ENCODE results near the gene PTCH1.

PTCH1 gene

DNA sequence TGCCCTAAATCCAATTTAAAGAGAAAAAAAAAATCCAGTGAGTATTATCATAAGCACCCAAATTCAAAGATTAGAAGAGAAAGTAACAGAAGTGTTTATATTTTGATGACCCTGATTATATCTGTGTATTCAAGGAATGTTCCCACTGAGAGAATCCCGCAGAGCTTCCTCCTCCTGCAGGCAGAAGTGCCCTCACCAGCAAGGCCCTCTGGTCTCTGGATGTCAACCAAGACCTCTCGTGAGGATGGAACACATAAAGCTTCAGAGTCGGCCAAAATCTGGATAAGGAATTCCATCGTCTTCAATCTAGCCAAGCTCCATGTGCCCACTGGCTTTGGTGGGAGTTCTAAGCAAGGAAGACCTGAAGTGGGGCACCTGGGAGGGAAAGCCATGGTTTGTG is 18.1 kb downstream of the PTCH1 start:
- no peak for DNase-seq (ENCODE audit: low spot score)

DNA sequence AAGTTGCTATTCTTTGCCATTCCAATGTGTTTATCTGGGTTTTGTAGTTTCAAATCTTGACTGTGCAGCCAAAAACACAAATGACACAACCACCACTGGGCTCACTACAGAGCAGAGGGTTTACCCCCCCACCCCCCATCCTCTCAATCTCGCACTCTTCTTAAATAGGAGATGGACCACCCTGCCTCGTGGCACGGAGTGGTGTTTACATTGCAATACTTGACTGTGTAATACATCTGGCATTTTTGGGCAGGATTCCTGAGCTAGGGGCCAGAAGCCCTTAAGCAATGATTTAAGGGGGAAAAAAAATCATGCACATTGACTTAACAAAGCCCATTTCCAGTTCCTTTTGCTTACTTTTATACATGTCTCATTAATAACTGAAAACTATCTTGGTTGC is 19.0 kb downstream of the PTCH1 start:
- no peak for DNase-seq (ENCODE audit: low spot score)

DNA sequence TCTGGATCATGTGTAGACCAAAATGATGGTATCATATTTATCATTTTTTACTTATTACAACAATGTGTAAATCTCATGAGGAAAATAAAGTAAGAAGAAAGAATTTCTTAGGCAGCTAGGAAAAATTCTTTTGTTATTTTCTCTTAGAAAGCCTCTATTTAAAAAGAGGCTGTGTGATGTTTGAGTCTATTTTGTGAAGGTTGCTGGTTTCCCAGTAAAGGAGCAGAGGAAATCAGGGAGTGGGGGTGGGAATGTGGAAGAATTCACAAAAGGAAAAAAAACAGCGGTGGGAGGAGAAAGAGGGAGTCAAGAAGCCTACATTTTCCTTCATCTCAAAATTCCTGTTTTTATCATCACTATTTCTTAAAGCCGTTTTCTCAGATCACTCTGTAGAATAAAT is 20.1 kb downstream of the PTCH1 start:
- no peak for DNase-seq (ENCODE audit: low spot score)

DNA sequence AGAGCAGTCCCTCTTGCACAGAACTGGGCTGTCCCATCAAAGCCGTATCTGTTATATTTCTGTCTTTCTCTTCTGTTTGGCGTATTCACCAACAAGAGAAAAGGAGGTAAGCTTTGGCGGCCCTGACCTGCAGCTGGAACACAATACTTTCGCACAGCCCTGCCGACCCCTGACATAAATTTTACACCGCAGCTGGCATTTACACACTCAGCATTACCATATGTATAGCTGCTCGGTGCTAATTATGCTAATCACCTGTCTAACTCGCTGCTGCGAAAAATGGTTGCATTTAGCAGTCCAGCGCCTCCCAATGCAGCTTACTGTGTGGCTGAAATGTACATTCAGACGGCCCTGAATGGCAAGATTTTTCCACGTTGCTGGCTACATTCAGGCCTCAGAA is 20.8 kb downstream of the PTCH1 start:
- DNase-seq (ENCODE audit: low spot score), result no peak

DNA sequence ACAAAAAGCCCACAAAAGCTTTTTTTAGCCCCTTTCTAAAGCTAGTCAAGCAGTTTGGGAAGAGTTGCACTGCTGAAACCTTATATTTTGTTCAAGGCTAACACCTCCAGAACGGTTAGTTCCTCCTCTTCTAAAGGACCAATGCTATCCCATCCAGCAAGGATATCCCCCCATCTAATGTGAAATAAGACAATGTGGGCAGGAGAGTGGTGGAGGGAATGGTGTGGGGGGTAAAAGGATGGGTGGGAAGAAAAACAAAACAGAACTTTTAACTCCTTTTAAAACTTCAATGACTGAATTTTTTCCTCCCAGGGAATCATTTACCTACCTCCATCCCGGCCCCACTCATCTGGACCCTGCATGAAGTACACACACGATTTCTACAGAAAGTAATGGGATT is 21.2 kb downstream of the PTCH1 start:
- DNase-seq (ENCODE audit: low spot score), result no peak

DNA sequence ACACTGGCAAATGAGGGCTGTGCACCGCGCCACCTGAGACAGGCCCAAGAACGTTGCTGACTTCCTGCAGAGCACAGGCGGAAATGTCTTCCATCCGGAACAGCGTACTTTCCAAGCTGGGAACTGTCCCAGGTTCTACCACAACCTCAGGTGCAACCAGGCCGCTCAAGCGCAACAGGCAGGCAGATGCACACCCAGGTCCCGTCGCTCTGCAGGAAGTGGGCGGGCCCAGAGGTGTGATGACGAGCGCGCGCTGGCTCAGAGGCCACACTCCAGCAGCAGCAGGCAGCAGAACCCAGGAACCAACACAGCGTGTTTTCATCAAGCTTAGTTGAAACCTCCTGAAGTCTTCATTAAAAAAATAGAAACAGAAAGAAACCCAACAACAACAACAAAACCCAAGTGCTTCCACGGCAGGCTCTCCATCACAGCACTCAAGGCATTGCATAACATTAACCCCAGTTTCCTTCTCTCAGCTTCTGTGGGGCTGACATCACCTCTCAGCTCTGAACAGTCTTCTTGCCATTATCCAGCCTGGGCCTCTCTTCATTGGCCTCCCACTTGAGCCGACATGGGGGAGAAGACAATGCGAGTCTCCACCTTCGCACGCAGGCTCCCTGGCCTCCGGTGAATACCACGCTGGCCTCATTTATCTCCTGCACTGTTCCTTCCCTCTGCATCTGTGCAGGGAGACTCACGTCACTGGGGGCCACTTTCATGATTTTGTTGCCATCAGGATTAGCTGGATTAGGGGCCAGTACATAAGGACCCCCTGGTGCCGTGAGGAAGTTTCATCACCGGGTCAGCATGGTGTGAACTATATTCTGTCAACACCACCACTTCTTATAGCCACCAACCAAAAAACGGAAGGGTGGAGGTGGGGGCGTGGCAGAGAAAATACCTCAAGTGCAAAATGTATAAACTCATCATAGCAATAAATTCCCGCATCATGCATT is 22.1 kb downstream of the PTCH1 start:
- DNase-seq (ENCODE audit: low spot score), result peak; percentile 77

DNA sequence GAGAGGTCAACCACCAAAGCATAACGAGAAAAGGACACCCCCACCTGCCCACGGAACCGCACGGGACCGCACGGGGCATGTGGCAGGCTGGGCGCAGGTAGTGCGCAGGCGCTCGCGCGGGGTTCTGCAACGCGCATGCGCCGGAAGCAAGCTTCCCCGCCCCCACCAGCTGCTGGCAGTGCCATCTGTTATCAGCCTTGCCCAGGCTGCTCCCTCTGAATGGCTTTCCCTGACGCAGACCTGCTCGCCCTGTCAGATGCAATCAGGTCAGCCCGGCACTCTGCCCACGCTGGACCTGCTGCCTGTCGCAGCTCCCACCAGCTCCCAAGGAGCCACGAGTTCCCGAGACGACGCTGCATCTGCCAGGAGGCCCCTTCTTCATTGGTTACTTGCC is 22.8 kb downstream of the PTCH1 start:
- DNase-seq (ENCODE audit: low spot score), result peak; percentile 3

DNA sequence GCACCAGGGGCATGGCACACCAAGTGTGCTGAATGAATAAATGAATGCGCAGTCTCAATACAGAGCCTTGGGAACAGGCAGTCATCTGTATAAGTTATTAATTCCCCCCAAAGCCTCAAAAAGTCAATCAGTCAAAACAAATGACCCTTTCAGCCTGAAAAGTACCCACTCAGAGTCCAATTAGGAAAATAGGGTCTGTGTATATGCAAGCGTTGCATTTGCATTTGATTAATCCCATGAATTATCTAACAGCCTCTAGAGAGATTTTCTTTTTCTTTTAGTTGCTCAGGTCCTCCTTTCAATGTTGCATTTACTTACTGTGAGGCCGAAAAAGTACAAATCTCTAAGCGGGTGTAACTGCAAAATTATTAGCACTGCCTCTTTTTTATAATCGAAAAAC is 23.4 kb downstream of the PTCH1 start:
- DNase-seq (ENCODE audit: low spot score), result no peak

DNA sequence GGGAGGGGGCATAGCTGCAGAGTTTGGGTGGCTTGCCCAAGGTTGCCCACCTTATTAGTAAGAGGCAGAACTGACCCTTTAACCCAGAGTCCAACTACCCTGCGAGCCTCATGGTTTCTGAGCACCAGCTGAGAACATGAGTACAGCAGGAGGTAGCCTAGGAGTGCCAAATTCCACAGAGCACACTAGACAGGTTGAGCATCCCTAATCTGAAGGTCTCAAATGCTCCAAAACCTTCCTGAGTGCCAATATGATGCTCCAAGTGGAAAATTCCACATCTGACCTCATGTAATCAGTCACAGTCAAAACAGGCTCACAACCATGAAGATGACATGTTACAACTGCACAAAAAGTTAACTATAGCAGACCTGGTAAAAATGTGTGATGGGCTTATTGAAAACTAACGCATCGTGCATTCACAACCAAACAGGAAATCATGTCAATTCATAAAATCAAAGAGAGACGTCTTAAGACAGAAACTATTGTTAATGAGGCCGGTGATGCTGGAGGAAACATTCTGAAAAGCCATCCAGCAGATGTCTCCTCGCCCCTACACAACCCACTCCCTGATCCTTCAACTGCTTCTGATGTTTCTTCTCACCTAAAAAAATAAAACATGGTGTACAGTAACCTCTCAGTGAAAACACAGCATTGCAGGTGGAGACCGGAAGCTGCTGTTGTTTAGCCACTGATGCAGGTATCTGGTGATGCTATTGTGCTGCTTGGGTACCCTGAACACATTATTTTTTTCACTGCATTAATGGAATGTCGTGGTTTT is 25.0 kb downstream of the PTCH1 start:
- peak; percentile 9 for DNase-seq (ENCODE audit: low spot score)

DNA sequence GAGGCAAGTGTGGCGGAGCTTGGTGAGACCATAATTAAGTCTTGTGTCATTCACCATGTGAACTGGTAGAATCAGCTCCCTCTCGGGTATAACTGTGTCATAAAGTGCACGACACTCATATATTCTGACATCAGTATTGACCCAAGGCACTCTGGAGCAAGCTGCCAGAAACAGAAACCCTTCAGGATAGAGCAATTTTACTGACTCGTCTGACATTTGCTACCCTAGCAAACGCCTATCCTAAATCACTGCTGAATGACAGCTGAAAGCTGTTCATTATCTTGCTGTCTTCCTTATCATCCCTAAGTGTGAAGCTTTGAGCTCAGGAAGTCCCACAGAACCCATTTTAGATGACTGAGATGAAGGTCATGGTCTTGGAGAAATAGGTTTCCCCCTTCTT is 27.8 kb downstream of the PTCH1 start:
- no peak for DNase-seq (ENCODE audit: low spot score)

DNA sequence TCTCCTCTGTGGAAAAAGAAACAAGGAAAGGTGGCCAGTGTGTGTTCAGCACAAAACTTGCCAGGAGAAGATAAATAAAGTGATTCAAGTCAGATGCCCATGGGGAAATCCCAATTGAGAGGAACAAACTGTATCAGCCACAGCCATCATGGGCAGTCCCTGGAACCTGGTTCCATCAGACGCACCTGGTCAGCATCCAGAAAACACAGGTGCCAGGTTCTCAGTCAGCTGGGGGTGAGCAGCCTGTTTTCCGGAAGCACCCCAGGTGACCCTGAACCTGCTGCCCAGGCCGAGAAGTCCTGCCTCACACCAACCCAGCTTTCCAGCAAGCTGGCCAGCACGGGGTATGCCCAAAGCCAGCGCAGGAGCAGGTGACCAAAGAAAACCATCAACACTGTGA is 30.5 kb downstream of the PTCH1 start:
- DNase-seq (ENCODE audit: low spot score), result no peak

DNA sequence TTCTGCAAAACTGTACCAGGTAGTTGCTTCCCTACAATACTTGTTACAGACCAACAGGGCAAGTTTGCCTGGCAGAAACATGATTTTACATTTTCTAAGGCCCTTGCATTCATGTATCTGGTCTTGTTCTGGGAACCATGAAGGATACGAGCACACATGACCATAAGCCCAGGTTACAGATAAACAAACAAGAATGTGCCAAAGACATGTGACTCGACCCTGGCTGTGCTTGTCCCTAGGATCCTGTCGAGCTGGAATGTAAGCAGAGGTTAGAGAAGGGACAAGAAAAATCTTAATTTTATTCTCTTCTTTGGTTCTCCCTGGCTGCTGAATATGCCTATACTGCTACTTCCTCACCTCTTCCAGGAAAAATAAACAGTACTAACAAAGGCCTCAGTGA is 32.5 kb downstream of the PTCH1 start:
- DNase-seq (ENCODE audit: low spot score), result no peak

DNA sequence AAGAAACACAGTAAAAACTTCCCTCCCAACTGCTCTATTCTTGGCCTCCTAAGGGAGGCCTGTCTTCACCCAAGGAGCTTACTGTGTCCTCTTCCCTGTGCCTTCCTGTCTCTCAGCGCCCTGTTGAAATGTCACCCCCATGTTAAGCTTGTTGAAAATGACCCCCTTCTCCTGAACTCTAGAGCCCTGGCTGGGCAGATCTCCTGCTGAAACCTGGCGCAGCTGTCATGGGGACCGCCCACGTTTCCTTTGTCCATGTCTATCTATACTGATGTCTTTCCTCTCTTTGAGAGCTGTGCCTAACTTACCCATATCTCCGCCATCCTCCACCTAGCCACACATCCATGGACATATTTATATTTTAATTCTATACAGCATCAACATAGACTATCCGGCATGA is 33.3 kb downstream of the PTCH1 start:
- DNase-seq (ENCODE audit: low spot score), result no peak

DNA sequence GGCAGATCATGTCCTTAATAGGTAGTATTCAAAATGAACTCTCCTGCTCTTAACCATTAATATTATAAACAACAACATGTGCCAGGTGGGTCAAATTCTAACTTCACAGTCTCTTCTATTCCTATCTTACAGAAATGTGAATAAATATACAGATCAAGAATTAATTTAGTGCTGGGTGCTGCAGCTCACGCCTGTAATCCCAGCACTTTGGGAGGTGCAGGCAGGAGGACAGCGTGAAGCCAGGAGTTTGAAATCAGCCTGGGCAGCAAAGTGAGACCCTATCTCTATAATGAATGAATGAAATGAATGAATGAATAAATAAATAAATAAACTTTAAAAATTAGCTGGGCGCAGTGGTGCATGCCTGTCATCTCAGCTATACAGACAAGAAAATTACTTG is 34.1 kb downstream of the PTCH1 start:
- DNase-seq (ENCODE audit: low spot score), result no peak

DNA sequence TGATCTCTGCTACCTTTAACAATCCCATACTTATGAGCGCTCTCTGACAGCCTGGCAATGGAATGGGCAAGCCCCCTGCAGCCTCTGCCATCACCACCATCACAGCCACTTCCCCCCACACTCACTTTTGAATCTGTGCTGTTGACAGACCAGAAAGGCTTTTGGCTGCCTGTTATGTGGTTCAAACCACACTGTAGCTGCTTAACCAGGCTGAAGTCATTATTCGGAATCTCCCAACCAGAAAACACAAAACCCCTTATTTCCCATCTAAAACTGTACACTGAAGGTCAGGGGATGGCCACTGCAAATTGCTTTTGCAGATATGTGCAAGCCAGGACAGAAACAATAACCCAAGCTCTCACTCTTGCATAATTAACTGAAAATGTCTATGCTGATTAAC is 35.8 kb downstream of the PTCH1 start:
- no peak for DNase-seq (ENCODE audit: low spot score)

DNA sequence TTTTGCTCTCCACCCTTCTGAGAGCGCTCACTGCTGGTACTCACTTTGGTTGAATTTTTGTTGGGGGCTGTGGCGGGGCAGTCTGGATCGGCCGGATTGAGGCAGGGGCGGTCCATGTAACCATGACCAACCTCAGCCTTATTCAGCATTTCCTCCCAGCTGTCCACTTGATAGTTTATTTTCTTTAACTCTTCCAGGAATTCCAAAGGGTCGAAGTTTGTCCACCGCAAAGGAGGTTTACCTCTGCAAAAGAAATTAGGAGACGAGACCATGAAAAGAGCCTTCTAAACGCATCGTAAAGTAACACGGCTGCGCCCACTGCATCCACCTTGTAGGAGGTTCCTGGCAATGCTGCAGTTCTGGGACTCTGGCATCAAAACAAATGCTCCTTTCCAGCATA is 36.4 kb downstream of the PTCH1 start:
- no peak for DNase-seq (ENCODE audit: low spot score)

DNA sequence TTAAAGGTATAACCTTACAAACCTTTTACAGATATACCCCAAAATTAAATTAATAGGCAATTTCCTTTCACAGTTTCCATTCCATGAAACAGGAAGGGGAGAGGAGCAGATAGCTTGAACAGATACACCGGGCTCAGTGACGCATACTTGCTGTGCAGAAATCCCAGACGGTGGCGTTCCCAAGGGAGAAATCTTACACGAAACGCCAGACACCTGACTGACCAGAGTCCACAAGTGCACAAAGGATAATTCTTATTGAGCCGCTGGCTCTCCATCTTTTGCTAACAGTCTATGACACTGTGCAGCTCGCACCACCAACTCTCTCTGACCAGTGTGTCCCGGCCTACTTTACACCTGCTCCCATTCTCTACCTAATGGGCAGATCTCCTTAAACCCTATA is 37.4 kb downstream of the PTCH1 start:
- DNase-seq (ENCODE audit: low spot score), result no peak

DNA sequence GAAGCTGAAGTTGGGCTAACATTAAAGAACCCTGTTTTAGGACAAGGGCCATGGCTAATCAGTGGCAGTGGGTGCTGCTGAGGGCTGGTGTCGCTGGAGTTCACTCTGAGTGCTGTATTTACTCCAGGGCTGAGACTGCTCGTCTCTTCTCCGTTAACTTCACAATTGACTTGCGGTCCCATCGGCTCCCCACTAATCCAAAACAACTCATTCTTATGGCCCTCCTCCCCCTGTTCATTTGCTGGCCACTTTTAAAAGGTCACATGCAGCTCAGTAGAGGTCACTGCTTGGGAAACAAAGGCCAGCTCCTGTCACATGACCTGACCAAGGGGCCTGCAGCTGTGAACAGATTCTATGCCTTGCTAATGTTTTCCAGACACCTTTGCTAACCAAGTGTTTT is 38.4 kb downstream of the PTCH1 start:
- DNase-seq (ENCODE audit: low spot score), result no peak

DNA sequence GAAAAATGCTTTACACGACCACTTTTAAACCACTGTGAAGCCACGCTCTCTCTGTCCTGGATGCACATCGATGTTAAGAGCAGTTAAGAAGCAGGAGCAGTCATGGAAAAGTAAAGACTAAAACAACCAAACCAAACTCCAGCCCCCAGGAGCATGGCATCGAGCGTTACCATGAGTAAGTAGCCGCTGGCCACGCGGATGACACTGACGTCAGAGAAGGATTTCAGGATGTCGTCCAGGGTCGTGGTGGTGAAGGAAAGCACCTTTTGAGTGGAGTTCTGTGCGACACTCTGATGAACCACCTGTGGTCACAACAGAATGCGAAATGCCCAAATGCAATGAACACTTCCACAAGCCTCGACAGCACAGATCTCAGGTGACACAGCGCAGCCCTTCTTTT is 38.9 kb downstream of the PTCH1 start:
- DNase-seq (ENCODE audit: low spot score), result no peak

DNA sequence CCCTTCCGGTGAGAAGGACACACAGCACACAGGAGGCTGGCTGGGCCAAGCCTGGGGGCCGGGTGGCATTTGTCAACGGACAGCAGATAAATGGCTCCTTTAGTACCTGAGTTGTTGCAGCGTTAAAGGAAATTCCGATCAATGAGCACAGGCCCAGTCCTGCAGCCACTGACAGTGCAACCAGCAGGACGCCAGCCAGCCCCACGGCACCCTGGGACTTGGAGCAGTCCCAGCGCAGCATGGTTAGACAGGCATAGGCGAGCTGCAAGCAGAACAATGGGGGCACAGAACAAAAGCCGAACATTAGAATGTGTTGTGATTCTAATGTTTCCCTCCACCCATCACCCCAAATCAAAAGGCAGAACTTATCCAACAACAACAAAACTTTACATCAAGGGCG is 39.3 kb downstream of the PTCH1 start:
- no peak for DNase-seq (ENCODE audit: low spot score)

DNA sequence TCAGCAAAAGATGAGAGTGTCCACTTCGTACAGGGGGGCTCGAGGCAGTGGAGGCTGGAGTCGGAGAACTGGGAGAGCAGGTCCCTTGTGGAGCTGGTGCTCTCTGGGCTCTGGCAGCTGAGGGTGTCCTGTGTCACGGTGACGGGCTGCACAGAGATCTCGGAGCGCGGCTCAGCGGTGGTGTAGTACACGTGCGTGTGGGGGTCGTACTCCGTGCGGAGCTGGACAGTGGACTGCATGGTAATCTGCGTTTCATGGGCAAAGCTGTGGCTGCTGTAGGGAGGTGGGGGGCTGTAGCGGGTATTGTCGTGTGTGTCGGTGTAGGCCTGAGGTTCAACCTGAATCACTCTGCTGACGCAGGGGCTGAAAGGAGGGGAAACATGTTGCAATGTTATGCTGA is 48.0 kb downstream of the PTCH1 start:
- DNase-seq (ENCODE audit: low spot score), result no peak

DNA sequence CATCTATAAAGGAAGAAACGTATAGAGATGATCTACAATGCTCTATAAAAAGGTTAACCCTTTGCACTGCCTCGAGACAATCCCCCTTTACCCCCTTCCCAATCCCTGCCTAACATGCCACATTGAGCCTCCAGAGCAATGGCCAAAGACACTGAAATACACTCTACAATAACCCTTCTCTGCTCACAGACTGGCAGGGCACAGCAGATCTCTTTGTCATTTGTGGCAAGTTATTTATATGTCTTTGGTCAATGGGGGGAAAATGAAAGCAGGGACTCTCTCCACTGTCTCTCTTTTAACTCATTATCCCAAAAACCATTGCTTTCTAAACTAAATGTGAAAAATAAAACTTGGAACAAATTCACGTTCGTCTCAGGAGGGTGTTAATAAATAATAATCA is 51.7 kb downstream of the PTCH1 start:
- no peak for DNase-seq (ENCODE audit: low spot score)

All from CD4-positive, alpha-beta T cell treated with Interleukin-15 for 4 hours (primary cell).